ENCODE results near the gene PRKG1. TPM values are rescaled to one million over a fixed set of nuclear protein-coding genes. Genes with fewer than 3 reads are reported as not detected.

Gene PRKG1
- total and polyA plus RNA-seq, 2 donors (not counting 1 experiment from before 2014, with no cell fraction given): 45.8 to 71.8 TPM

- Histone ChIP-seq H3K79me2 (ENCODE audit: control insufficient read depth, insufficient read depth, low read length) (no peaks in the 10 kb centered on the region), H4K20me1 (ENCODE audit: control insufficient read depth, extremely low read depth, insufficient read depth, low read length) (no peaks in the 10 kb centered on the region), H3K9me3 (ENCODE audit: control insufficient read depth, insufficient read depth, low read depth, low read length) (no peaks in the 10 kb centered on the region), H2AFZ (ENCODE audit: low read length) (no peak overlapping the region), H3K4me1 (ENCODE audit: control insufficient read depth, extremely low read depth, insufficient read depth, low read length) (no peaks in the 10 kb centered on the region), H3K4me2 (ENCODE audit: extremely low read depth, insufficient read depth, low read length) (no peak overlapping the region), H3K4me3 (replicated peaks in 1 of 4; ENCODE audit: control extremely low read depth in 1 of 4, insufficient read depth in 1 of 4, low read depth in 3 of 4, low read length in 4 of 4) (no peak overlapping the region), H3K36me3 (ENCODE audit: control insufficient read depth, insufficient read depth, low read length) (no peaks in the 10 kb centered on the region), H3K27ac (ENCODE audit: insufficient read depth, low read length) (no peak overlapping the region), H3K27me3 (ENCODE audit: control insufficient read depth, insufficient read depth, low read length) (no peaks in the 10 kb centered on the region), H3K9ac (ENCODE audit: insufficient read depth, low read length) (no peak overlapping the region)
- TF ChIP-seq, protein P1, sequence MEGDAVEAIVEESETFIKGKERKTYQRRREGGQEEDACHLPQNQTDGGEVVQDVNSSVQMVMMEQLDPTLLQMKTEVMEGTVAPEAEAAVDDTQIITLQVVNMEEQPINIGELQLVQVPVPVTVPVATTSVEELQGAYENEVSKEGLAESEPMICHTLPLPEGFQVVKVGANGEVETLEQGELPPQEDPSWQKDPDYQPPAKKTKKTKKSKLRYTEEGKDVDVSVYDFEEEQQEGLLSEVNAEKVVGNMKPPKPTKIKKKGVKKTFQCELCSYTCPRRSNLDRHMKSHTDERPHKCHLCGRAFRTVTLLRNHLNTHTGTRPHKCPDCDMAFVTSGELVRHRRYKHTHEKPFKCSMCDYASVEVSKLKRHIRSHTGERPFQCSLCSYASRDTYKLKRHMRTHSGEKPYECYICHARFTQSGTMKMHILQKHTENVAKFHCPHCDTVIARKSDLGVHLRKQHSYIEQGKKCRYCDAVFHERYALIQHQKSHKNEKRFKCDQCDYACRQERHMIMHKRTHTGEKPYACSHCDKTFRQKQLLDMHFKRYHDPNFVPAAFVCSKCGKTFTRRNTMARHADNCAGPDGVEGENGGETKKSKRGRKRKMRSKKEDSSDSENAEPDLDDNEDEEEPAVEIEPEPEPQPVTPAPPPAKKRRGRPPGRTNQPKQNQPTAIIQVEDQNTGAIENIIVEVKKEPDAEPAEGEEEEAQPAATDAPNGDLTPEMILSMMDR (conservative IDR thresholded peaks at IDR 0.05 in 1 of 2, IDR thresholded peaks at IDR 0.05 in 1 of 2; ENCODE audit: low read depth in 1 of 2, low read length in 2 of 2): no peak
- no peak for TF ChIP-seq EZH2 (IDR thresholded peaks at IDR 0.05; ENCODE audit: low read length, missing control alignments)
- no peak for DNase-seq (ENCODE audit: low read depth in 2 of 2)
These were observed 161.6 kb downstream of the PRKG1 start for GRCh38 chr10:51235865-51236264.

DNA sequence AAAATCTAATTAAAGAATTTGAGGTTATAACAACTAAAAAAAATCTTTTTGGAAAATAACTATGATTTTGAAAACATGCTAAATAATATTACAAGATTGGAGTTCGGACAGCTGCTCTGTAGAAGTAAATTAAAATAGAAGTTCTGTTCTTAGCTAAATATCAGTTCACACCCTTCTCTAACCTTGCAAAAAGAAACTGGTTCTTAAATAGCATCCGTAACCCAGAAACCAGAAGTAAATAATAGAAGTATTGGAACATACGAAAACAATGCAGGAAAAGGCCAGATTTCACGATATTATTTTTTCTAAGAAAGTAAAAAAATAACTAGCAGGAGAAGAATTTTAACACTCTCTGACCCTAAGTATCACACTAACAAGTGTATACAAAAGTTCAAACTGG lies 164.7 kb downstream of the PRKG1 start:
- no peaks in the 10 kb centered on the region for H4K20me1 ChIP-seq (ENCODE audit: control insufficient read depth, extremely low read depth, insufficient read depth, low read length)
- no peaks in the 10 kb centered on the region for H3K27me3 ChIP-seq (ENCODE audit: control insufficient read depth, insufficient read depth, low read length)
- no peak overlapping the region for H2AFZ ChIP-seq (ENCODE audit: low read length)
- DNase-seq (ENCODE audit: low read depth in 2 of 2): no peak
- H3K36me3 ChIP-seq (ENCODE audit: control insufficient read depth, insufficient read depth, low read length): no peaks in the 10 kb centered on the region
- H3K9me3 ChIP-seq (ENCODE audit: control insufficient read depth, insufficient read depth, low read depth, low read length): no peaks in the 10 kb centered on the region
- TF ChIP-seq, protein P1 (conservative IDR thresholded peaks at IDR 0.05 in 1 of 2, IDR thresholded peaks at IDR 0.05 in 1 of 2; ENCODE audit: low read depth in 1 of 2, low read length in 2 of 2): no peak
- no peak for TF ChIP-seq EZH2 (IDR thresholded peaks at IDR 0.05; ENCODE audit: low read length, missing control alignments)
- no peak overlapping the region for H3K27ac ChIP-seq (ENCODE audit: insufficient read depth, low read length)
- no peak overlapping the region for H3K4me3 ChIP-seq (replicated peaks in 1 of 4; ENCODE audit: control extremely low read depth in 1 of 4, insufficient read depth in 1 of 4, low read depth in 3 of 4, low read length in 4 of 4)
- H3K4me1 ChIP-seq (ENCODE audit: control insufficient read depth, extremely low read depth, insufficient read depth, low read length): no peaks in the 10 kb centered on the region
- no peak overlapping the region for H3K9ac ChIP-seq (ENCODE audit: insufficient read depth, low read length)
- H3K4me2 ChIP-seq (ENCODE audit: extremely low read depth, insufficient read depth, low read length): no peak overlapping the region
- no peaks in the 10 kb centered on the region for H3K79me2 ChIP-seq (ENCODE audit: control insufficient read depth, insufficient read depth, low read length)

DNA sequence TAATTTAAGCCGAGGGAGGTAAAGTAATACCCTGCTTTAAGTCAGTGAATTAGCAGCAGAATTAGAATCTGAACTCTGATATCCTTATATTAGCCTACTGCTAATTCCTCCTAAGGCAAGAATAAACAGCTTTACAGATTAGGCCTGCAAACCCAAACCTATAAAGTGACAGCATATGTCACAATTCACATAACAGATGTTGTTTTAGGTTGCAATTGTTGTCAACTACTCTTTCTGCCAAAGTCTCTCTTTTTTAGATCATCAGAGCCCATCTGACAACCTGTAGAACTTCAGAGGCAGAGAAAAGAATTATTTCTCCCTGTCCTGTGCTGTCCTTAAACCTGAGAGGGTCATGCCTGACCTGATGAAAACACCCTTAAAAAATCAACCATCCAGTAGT lies 167.2 kb downstream of the PRKG1 start:
- Histone ChIP-seq H3K4me3 (replicated peaks in 1 of 4; ENCODE audit: control extremely low read depth in 1 of 4, insufficient read depth in 1 of 4, low read depth in 3 of 4, low read length in 4 of 4) (no peak overlapping the region), H3K9ac (ENCODE audit: insufficient read depth, low read length) (no peak overlapping the region), H3K27me3 (ENCODE audit: control insufficient read depth, insufficient read depth, low read length) (no peaks in the 10 kb centered on the region), H3K4me1 (ENCODE audit: control insufficient read depth, extremely low read depth, insufficient read depth, low read length) (no peaks in the 10 kb centered on the region), H2AFZ (ENCODE audit: low read length) (no peak overlapping the region), H3K9me3 (ENCODE audit: control insufficient read depth, insufficient read depth, low read depth, low read length) (no peaks in the 10 kb centered on the region), H3K4me2 (ENCODE audit: extremely low read depth, insufficient read depth, low read length) (no peak overlapping the region), H3K27ac (ENCODE audit: insufficient read depth, low read length) (no peak overlapping the region), H3K36me3 (ENCODE audit: control insufficient read depth, insufficient read depth, low read length) (no peaks in the 10 kb centered on the region), H3K79me2 (ENCODE audit: control insufficient read depth, insufficient read depth, low read length) (no peaks in the 10 kb centered on the region), H4K20me1 (ENCODE audit: control insufficient read depth, extremely low read depth, insufficient read depth, low read length) (no peaks in the 10 kb centered on the region)
- no peak for TF ChIP-seq EZH2 (IDR thresholded peaks at IDR 0.05; ENCODE audit: low read length, missing control alignments)
- TF ChIP-seq, protein P1 (conservative IDR thresholded peaks at IDR 0.05 in 1 of 2, IDR thresholded peaks at IDR 0.05 in 1 of 2; ENCODE audit: low read depth in 1 of 2, low read length in 2 of 2): no peak
- no peak for DNase-seq (ENCODE audit: low read depth in 2 of 2)
